Activated T-helper 9 cell treated with anti-CD3 and anti-CD28 coated beads, Interleukin-2, amount 50 U/mL, for 16 hours (primary cell): Measurements from ENCODE around the gene MEPE.

ENCODE experiments used
- DNase-seq: peaks from one replicate; pipeline ENCODE4 v3.0.0-alpha.2; 2020; ENCODE audit warnings: low read depth

MEPE gene

GRCh38 chr4:87843936-87844335 is 11.2 kb downstream of the MEPE start:
- no peak for DNase-seq

DNA sequence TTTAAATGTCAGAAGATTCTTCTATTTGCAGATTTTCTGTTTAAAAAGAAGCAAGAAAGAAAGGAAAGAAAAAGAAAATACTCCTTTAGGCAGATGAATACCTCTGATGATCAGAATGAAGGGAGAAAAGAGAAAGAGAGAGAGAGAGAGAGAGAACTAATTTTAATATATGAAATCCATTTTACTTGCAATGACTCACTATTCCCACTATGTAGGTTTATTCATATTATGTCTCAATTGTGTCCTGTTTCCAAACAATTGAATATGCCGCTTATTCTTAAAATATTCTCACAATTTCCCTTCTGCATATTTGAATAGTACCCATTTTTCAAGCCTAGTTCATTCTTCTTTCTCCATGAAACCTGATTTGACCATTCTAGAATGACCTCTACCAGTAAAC is 11.7 kb downstream of the MEPE start:
- no peak for DNase-seq

- DNase-seq: no peak
These were observed 13.5 kb downstream of the MEPE start for GRCh38 chr4:87846226-87846625.

DNA sequence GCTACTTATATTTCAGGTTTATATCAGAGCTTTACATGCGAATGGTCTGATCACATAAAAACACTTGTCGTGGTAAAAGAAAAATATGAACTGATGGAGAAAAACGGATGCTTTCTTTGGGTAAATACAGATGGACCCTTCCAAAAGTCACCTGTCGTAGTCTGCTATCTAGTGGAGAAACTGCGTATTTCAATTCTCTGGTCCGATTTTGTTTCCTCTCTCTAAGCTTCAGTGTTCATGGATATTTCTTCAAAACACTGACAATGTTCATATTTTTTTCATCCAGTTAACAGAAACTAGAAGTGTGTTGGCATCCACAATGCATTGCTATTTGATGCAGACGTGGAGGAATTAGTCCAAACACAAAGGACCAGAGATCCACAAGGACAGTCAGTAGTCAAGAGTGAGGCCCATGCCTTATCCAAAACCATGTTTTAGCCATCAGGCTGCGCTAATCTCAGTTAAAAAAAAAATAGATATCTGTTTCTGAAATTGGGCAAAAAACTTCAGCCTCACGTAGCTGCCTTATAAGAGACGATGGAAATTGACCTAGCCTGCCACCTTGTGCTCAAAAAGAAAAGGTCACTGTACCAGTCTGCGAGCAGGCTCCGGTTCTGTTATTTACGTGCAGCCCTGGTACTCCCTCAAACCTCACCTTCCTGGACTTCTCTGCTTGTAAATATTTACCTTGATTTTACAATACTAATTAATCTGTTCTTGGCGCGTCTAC is 16.0 kb downstream of the MEPE start:
- DNase-seq: no peak

DNA sequence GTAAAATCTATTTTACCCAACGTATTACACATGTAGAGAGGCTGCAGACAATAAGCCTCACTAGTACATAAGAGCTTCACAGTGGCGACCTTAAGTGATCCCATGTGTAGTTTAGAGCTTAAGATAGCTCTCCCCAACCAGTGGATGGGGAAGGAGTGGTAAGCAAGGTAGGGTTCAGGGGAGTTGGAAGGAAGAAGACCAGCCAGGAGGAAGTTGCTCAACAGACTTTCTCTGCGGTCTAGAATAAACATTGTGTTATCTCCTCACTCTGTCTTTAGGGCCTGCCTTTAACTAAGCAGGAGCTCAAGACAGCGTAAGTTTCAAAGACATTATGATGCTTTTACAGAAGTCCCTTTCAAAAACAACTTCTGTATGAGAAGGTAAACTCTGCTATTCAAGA is 16.8 kb downstream of the MEPE start:
- no peak for DNase-seq

GRCh38 chr4:87851332-87851731 is 18.6 kb downstream of the MEPE start:
- DNase-seq: no peak

DNA sequence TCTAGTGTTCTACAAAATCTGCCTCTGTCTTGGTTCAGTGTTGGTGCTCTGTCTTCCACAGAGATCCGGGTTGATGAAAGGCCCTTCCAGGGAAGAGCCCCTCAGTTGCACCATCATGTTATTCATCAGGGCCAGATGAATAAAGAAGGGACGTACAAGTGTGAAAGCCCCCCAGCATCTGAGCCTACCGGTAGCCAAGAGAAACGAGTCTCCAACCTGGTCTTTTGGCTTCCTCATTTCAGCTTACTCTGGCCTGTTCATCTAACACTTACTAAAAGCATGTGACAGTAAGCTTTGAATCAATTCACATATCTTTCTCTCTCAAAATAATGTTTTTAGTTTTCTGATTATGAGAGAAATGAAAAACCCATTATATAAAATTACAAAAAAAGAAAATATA is 19.2 kb downstream of the MEPE start:
- DNase-seq: no peak

GRCh38 chr4:87853108-87853507 is 20.3 kb downstream of the MEPE start:
- DNase-seq: no peak

- no peak for DNase-seq
These were observed 21.1 kb downstream of the MEPE start for GRCh38 chr4:87853891-87854290.

DNA sequence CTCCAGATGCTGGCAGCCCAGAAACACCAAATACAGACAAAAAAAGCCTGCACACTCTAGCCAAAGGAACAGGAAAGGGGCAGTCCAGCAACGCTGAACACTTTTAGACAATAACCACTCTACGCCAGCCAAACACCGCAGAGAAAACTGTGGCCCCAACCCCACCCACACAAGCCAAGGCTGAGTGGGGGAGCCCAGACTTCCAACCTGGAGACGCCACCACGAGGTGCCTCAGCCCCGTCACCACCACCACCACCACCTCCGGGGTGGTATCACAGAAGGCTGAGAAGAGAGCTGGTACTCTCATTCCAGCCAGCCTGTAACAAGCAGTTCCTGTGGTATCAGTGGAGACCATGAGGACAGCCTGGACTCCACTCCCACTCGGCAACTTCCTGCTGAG is 22.8 kb downstream of the MEPE start:
- DNase-seq: no peak

GRCh38 chr4:87856816-87857215 is 24.0 kb downstream of the MEPE start:
- DNase-seq: no peak

DNA sequence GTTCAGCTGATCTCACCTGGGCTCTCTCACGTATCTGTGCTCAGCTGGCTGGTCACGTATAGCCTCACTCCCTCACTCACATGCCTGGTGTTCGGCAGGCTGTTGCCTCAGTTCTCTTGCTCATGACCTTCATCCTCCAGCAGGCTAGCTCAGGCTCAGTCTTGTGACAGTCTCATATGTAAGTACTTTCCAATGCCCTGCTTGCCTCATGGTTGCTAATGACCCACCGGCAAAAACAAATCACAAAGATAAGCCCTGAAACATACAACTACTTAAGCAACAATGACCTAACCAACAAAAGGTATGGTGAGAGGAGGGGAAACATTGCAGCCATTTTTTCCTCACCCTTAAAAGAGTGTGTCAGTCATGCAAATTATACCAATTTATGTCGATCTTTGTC is 25.0 kb downstream of the MEPE start:
- no peak for DNase-seq

DNA sequence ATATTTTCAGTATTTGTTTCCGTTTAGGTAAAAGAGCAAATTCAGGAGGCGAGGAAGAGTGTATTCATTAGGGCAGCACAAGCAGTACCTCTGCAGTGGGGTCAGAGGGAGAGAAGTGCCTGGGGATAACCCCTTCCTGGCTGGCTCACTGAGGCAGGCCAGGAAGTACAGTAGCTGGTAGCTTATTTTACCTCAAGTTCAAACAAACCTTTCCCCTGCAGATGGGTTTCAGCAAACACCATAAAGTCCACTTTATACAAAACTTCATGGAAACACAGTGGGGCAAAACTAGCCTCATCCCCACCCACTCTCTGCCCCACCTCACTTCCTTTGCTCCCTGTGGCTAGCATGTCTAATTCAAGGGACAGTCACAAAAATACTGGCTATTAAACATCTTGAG is 29.5 kb downstream of the MEPE start:
- DNase-seq: no peak

DNA sequence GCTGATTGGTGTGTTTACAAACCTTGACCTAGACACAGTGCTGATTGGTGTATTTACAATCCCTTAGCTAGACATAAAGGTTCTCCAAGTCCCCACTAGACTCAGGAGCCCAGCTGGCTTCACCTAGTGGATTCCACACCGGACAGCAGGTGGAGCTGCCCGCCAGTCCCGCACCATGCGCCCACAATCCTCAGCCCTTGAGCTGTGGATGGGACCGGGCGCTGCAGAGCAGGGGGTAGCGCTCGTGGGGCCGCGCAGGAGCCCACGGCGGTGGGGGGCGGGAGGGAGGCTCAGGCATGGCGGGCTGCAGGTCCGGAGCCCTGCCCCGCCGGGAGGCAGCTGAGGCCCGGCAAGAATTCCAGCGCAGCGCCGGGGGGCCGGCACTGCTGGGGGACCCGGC is 30.7 kb downstream of the MEPE start:
- no peak for DNase-seq

- DNase-seq: no peak
These were observed 31.6 kb downstream of the MEPE start for GRCh38 chr4:87864321-87864720.

DNA sequence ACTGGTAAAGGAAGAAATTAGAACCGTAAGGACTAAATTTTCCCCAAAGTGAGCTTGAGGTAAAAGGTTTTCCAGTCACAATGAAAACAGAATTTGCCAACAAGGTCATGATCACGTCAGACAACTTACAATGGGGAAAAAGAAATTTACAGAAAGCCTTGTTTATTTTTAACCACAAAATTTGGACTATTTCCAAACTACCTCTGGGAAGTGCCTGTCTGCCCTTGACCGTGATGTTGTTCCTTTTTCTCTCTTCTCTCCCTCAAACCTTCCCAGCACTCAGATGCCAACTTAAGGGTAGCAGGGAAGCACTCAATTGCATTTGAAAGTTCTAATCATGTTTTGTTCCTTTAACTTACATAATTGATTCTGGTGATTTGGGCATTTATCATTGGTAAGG is 32.5 kb downstream of the MEPE start:
- no peak for DNase-seq

GRCh38 chr4:87865960-87866598 is 33.3 kb downstream of the MEPE start:
- DNase-seq: no peak

DNA sequence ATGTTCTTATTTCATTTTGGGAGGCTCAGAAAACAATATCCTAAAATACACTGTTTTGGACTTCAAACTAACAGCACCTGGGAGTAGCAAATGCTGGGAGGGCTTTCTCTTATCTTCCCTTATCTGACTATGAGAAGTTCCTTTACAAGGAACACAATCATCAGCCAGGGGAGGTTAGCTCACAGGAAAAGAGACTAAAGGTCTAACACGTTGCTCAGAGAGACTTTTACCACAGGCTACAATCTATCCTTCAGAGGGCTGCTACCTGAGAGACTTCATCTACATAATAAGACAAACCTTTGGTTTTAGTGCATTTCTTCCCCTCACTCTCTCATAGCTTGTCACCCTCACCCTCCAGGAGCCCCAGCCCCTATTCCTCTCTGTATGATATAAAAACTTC is 35.8 kb downstream of the MEPE start:
- DNase-seq: no peak

- no peak for DNase-seq
These were observed 39.3 kb downstream of the MEPE start for GRCh38 chr4:87872028-87872427.

GRCh38 chr4:87875191-87875590 is 42.4 kb downstream of the MEPE start:
- no peak for DNase-seq

- DNase-seq: no peak
These were observed 47.3 kb downstream of the MEPE start for GRCh38 chr4:87880106-87880505.

DNA sequence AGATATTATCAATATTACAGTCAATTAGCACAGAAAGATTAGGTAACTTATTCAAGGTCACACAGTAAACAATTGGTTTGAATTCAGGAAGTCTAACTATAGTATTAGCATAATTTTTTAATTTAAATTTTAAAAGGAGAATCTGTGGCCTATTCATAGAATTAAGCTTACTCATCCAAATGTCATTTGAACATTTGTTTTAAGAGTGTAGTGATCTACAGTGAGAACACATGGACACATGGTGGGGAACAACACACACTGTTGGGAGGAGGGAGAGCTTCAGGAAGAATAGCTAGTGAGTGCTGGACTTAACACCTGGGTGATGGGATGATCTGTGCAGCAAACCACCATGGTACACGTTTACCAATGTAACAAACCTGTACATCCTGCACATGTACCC is 48.3 kb downstream of the MEPE start:
- no peak for DNase-seq

GRCh38 chr4:87882321-87882720 is 49.6 kb downstream of the MEPE start:
- no peak for DNase-seq

DNA sequence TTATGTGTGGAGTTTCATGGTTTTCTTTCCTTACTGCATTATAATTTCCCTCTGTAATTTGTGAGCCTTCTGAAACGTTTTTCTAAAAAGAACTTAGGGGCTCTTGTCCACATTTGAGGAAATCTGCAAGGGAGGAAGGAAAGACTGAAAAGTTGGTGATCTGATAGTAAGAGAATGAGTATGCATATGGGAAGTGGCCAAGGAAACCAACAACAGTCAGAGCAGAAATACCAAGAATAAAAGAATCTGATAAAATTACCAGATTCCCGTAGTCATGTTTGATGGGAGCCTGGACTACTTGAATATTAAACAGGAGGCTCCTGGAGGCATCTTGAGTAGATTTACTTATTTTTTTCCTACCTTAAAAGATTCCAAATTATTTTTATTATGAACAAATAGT is 50.1 kb downstream of the MEPE start:
- DNase-seq: no peak
